Omental fat pad (tissue), 4 donors: ENCODE results near the gene ACAP2. TPM values are rescaled to one million over a fixed set of nuclear protein-coding genes. Genes with fewer than 3 reads are reported as not detected.
A peak's percentile ranks its signal among the peaks of the same experiment; 100 is the strongest.

Source experiments
- ATAC-seq: fragments of 150-250 bp; one replicate; pipeline ENCODE4 v1.9.1; 2016; ENCODE audit warnings: mild to moderate bottlenecking, moderate library complexity; ENCODE audit not compliant: low FRiP score
- DNase-seq: peaks from one replicate; pipeline ENCODE4 v3.0.0-alpha.2; 2019; ENCODE audit warnings: low spot score
- CTCF ChIP-seq, 3 donors: fragments of 450-650 bp; IDR thresholded peaks; one replicate each; pipeline ENCODE4 v1.5.1; 2016 to 2017; ENCODE audit warnings: antibody characterized with exemption in 3 of 3, mild to moderate bottlenecking in 3 of 3, moderate library complexity in 2 of 3
- small RNA-seq: library from RNA; depleted of rRNA; stranded (forward); fragments of <200 nt; gene quantifications from one replicate; pipeline ENCODE3, GENCODE V24; 2016
- total RNA-seq, 4 donors: library from RNA; depleted of rRNA; stranded (reverse); fragments of >200 nt; gene quantifications; one replicate each; pipeline ENCODE4 v1.1.0, GENCODE V29; 2016

ACAP2 gene
- total RNA-seq, 4 donors from 2014 or later, result 41.6 to 76.1 (median 44.5) TPM

GRCh38 chr3:195226900-195227447, 215.8 kb downstream of the ACAP2 start:
- TF ChIP-seq CTCF (IDR thresholded peaks at IDR 0.05), result no peak
- ATAC-seq (no peak), DNase-seq (peak; percentile 15)

GRCh38 chr3:195226445-195226844, 216.4 kb downstream of the ACAP2 start:
- no peak for ATAC-seq
- TF ChIP-seq CTCF (IDR thresholded peaks at IDR 0.05), result no peak
- DNase-seq, result peak; percentile 7

GRCh38 chr3:195224980-195225580, 217.7 kb downstream of the ACAP2 start:
- ATAC-seq (no peak), DNase-seq (no peak)
- no peak for TF ChIP-seq CTCF (IDR thresholded peaks at IDR 0.05)

Small RNA genes within 50 kb of the gene (small RNA-seq; reads per million reads assigned to genes)
- not detected for gene RF00019

Other genes starting within 250 kb of the ACAP2 start
- 10 to 100 TPM in 1 of 4 donors, 1 to 10 TPM in 3; 6.0 to 16.1 (median 9.6) TPM for gene XXYLT1, start 171.9 kb downstream of the ACAP2 start, total RNA-seq
- gene PPP1R2, start 100.3 kb upstream of the ACAP2 start, total RNA-seq, result 10 to 100 TPM; 29.1 to 70.8 (median 40.8) TPM
- gene APOD, start 140.9 kb upstream of the ACAP2 start, total RNA-seq, result 1,000 to 10,000 TPM in 2 of 4 donors, 100 to 1,000 TPM in 2; 340 to 1,610 (median 888) TPM